H1 (cell line): Measurements from ENCODE around the gene BLMH. TPM values are rescaled to one million over a fixed set of nuclear protein-coding genes. Genes with fewer than 3 reads are reported as not detected.

Experiments used
- BRCA1 ChIP-seq: IDR thresholded peaks from 2 replicates; pipeline ENCODE4 v1.6.1; 2012; ENCODE audit warnings: low read depth, low read length, improper control_type of control experiment
- CHD1 ChIP-seq: IDR thresholded peaks from 2 replicates; pipeline ENCODE4 v1.6.1; 2012; ENCODE audit warnings: low read depth, low read length, improper control_type of control experiment
- CHD2 ChIP-seq: IDR thresholded peaks from 2 replicates; pipeline ENCODE4 v1.6.1; 2012; ENCODE audit warnings: low read length, improper control_type of control experiment
- CHD7 ChIP-seq: fragments of 300-600 bp; sonication (generic); IDR thresholded peaks from 2 replicates; pipeline ENCODE4 v1.7.1; 2012; ENCODE audit warnings: low read length, moderate library complexity, mild to moderate bottlenecking, inconsistent platforms; ENCODE audit not compliant: insufficient replicate concordance
- CREB1 ChIP-seq: IDR thresholded peaks from 2 replicates; pipeline ENCODE4 v1.6.1; 2012; ENCODE audit warnings: inconsistent platforms
- NANOG ChIP-seq: IDR thresholded peaks from 2 replicates; pipeline ENCODE4 v1.6.1; 2011; ENCODE audit warnings: low read length, low read depth, mild to moderate bottlenecking, inconsistent platforms; ENCODE audit not compliant: insufficient read depth, poor library complexity, severe bottlenecking
- SIN3A ChIP-seq, 2 experiments: IDR thresholded peaks in 1 of 2; conservative IDR thresholded peaks in 1 of 2; 2 replicates each; pipeline ENCODE4 v1.6.1; 2011 to 2012; ENCODE audit warnings: low read length in 2 of 2, improper control_type of control experiment in 1 of 2, low read depth in 1 of 2, mild to moderate bottlenecking in 1 of 2
- TEAD4 ChIP-seq: IDR thresholded peaks from 2 replicates; pipeline ENCODE4 v1.6.1; 2012; ENCODE audit warnings: low read depth, low read length, inconsistent platforms, mixed read lengths
- YY1 ChIP-seq: IDR thresholded peaks from 2 replicates; pipeline ENCODE4 v1.6.1; 2011; ENCODE audit warnings: low read depth, mild to moderate bottlenecking, low read length
- polyA plus RNA-seq, 7 experiments: library from polyadenylated mRNA; depleted of rRNA in 3 of 7; stranded (reverse) in 5 of 7; unstranded in 2 of 7; fragments of >200 nt in 5 of 7; fragments of 200-250 nt in 2 of 7; gene quantifications; 1 replicate in 5 of 7; 2 replicates in 1 of 7; 4 replicates in 1 of 7; pipeline versions ENCODE4 v1.2.1 to v1.2.3, GENCODE V29; 2011 to 2013; ENCODE audit warnings: missing spikeins in 2 of 7, mixed read lengths in 2 of 7
- total RNA-seq: library from RNA; stranded (reverse); fragmentation: NEBNext Ultra II Directional; extraction: Animal tissue kit (Norgen Biotek cat#: 25700); gene quantifications from 2 replicates; pipeline ENCODE4 v1.2.1, GENCODE V29; 2021
- TF ChIP-seq, protein P1 (sequence below), 3 experiments: IDR thresholded peaks; 1 replicate in 2 of 3; 2 replicates in 1 of 3; pipeline versions ENCODE4 v1.5.1 to v1.6.1; 2011; ENCODE audit warnings: low read length in 3 of 3, mild to moderate bottlenecking in 3 of 3, inconsistent platforms in 2 of 3, low read depth in 1 of 3, moderate library complexity in 1 of 3; ENCODE audit not compliant: insufficient read depth in 1 of 3; ENCODE audit errors: control extremely low read depth in 1 of 3

Gene BLMH
- total and polyA plus RNA-seq, 2 of the 8 experiments (the other 6 are each of a cell fraction or from before 2014, with no cell fraction given): 18.2 to 74.3 TPM

- no peak for TF ChIP-seq CHD7
- no peak for TF ChIP-seq YY1
- no peak for TF ChIP-seq SIN3A (conservative IDR thresholded peaks at IDR 0.05 in 1 of 2, IDR thresholded peaks at IDR 0.05 in 1 of 2; ENCODE audit: low read depth in 1 of 2, low read length in 2 of 2)
- no peak for TF ChIP-seq NANOG
- no peak for TF ChIP-seq BRCA1
- TF ChIP-seq TEAD4: no peak
- TF ChIP-seq CHD2: no peak
- no peak for TF ChIP-seq CHD1
- TF ChIP-seq, protein P1, sequence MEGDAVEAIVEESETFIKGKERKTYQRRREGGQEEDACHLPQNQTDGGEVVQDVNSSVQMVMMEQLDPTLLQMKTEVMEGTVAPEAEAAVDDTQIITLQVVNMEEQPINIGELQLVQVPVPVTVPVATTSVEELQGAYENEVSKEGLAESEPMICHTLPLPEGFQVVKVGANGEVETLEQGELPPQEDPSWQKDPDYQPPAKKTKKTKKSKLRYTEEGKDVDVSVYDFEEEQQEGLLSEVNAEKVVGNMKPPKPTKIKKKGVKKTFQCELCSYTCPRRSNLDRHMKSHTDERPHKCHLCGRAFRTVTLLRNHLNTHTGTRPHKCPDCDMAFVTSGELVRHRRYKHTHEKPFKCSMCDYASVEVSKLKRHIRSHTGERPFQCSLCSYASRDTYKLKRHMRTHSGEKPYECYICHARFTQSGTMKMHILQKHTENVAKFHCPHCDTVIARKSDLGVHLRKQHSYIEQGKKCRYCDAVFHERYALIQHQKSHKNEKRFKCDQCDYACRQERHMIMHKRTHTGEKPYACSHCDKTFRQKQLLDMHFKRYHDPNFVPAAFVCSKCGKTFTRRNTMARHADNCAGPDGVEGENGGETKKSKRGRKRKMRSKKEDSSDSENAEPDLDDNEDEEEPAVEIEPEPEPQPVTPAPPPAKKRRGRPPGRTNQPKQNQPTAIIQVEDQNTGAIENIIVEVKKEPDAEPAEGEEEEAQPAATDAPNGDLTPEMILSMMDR (IDR thresholded peaks at IDR 0.05; ENCODE audit: control extremely low read depth in 1 of 3, insufficient read depth in 1 of 3, low read depth in 1 of 3, low read length in 3 of 3): no peak
- no peak for TF ChIP-seq CREB1
Measured at GRCh38 chr17:30279156-30279555, 12.6 kb downstream of the BLMH start (continued).
